Endothelial cell of umbilical vein (primary cell): ENCODE measurements around the gene SNAPC2. TPM values are rescaled to one million over a fixed set of nuclear protein-coding genes. Genes with fewer than 3 reads are reported as not detected.

Experiments used
- BruUV-seq: library from RNA; stranded (reverse); fragments of 400-500 nt; replicated peaks from 2 replicates; lab custom pipeline; 2021; lab: Mats Ljungman, UMichigan
- CTCF ChIA-PET: fragments of 300-600, 350-600 bp; sonication (Branson Sonifier 250); formaldehyde crosslinking; loops from one replicate; lab custom pipeline; 2021; ENCODE audit warnings: antibody characterized with exemption, inconsistent platforms; lab: Charles Lee
- POLR2A ChIA-PET: fragments of 300-600, 350-600 bp; sonication (Branson Sonifier 250); formaldehyde crosslinking; loops from one replicate; lab custom pipeline; 2021; ENCODE audit warnings: antibody characterized with exemption, inconsistent platforms; lab: Charles Lee
- DNase-seq: peaks from one replicate; pipeline ENCODE4 v3.0.0-alpha.2; 2011; ENCODE audit warnings: low read depth, low spot score
- FAIRE-seq: peaks from 2 replicates; lab custom pipeline; 2011; peaks lifted over from hg19 to GRCh38; lab: Jason Lieb, UNC
- H2AFZ ChIP-seq: 2 replicates; pipeline ENCODE4 v1.6.0; 2012; ENCODE audit warnings: low read depth, low read length, control low read depth, inconsistent platforms
- H3K27ac ChIP-seq: 2 replicates; pipeline ENCODE4 v1.5.1; 2011; ENCODE audit warnings: low read depth, mild to moderate bottlenecking, control low read depth, low read length, moderate library complexity; ENCODE audit not compliant: insufficient read depth
- H3K27me3 ChIP-seq, 2 experiments: 2 replicates each; pipeline versions ENCODE4 v1.6.0 to v1.6.1; 2011; ENCODE audit warnings: low read length in 2 of 2, mixed read lengths in 1 of 2; ENCODE audit not compliant: control insufficient read depth in 2 of 2, insufficient read depth in 2 of 2
- H3K36me3 ChIP-seq, 2 experiments: 2 replicates in 1 of 2; 3 replicates in 1 of 2; pipeline ENCODE4 v1.5.1; 2011; ENCODE audit warnings: low read length in 2 of 2, mild to moderate bottlenecking in 1 of 2, moderate library complexity in 1 of 2; ENCODE audit not compliant: control insufficient read depth in 2 of 2, insufficient read depth in 2 of 2; ENCODE audit errors: extremely low read depth in 1 of 2
- H3K4me1 ChIP-seq: 3 replicates; pipeline ENCODE4 v1.5.1; 2011; ENCODE audit warnings: mild to moderate bottlenecking, low read length; ENCODE audit not compliant: control insufficient read depth, insufficient read depth; ENCODE audit errors: extremely low read depth
- H3K4me2 ChIP-seq: 2 replicates; pipeline ENCODE4 v1.6.1; 2011; ENCODE audit warnings: low read length, control low read depth, mixed read lengths; ENCODE audit not compliant: insufficient read depth
- H3K4me3 ChIP-seq, 3 experiments: fragments of 200-600 bp in 1 of 3; sonication (generic), shearing (Covaris generic) in 1 of 3; replicated peaks in 1 of 3; 2 replicates each; pipeline ENCODE4 v1.5.1; 2011 to 2016; ENCODE audit warnings: control low read depth in 3 of 3, low read length in 3 of 3, mild to moderate bottlenecking in 2 of 3, inconsistent platforms in 1 of 3, low read depth in 1 of 3, moderate library complexity in 1 of 3; ENCODE audit not compliant: insufficient read depth in 1 of 3
- H3K79me2 ChIP-seq: 2 replicates; pipeline ENCODE4 v1.6.0; 2012; ENCODE audit warnings: low read length, inconsistent platforms; ENCODE audit not compliant: control insufficient read depth, insufficient read depth
- H3K9ac ChIP-seq: replicated peaks from 2 replicates; pipeline ENCODE3; 2011; ENCODE audit warnings: low read length, control low read depth; ENCODE audit not compliant: insufficient read depth; ENCODE audit errors: extremely low read depth
- H3K9me1 ChIP-seq: replicated peaks from 3 replicates; pipeline ENCODE4 v1.6.0; 2011; ENCODE audit warnings: mild to moderate bottlenecking, low read length; ENCODE audit not compliant: control insufficient read depth, insufficient read depth; ENCODE audit errors: extremely low read depth
- H3K9me3 ChIP-seq: replicated peaks from 2 replicates; pipeline ENCODE4 v1.5.1; 2012; ENCODE audit warnings: low read length, inconsistent platforms; ENCODE audit not compliant: control insufficient read depth, insufficient read depth
- H4K20me1 ChIP-seq: replicated peaks from 2 replicates; pipeline ENCODE3; 2011; ENCODE audit warnings: mild to moderate bottlenecking, low read length; ENCODE audit not compliant: control insufficient read depth, insufficient read depth; ENCODE audit errors: extremely low read depth
- CTCF ChIP-seq, 2 donors: IDR thresholded peaks; 1 replicate in 1 of 2; 2 replicates in 1 of 2; pipeline ENCODE4 v1.5.1; 2011; ENCODE audit warnings: low read length in 2 of 2, mild to moderate bottlenecking in 2 of 2, moderate library complexity in 2 of 2, control low read depth in 1 of 2, inconsistent platforms in 1 of 2, low read depth in 1 of 2; ENCODE audit not compliant: insufficient read depth in 1 of 2; ENCODE audit errors: extremely low read depth in 1 of 2
- EZH2 ChIP-seq: IDR thresholded peaks from 2 replicates; pipeline ENCODE4 v1.6.1; 2012; ENCODE audit warnings: borderline replicate concordance, low read depth, mild to moderate bottlenecking, moderate library complexity, low read length, inconsistent platforms; ENCODE audit not compliant: severe bottlenecking
- FOS ChIP-seq: IDR thresholded peaks from 2 replicates; pipeline ENCODE4 v1.6.1; 2011; ENCODE audit warnings: mild to moderate bottlenecking, low read length, moderate library complexity, borderline replicate concordance; ENCODE audit not compliant: insufficient read depth
- GATA2 ChIP-seq: IDR thresholded peaks from 2 replicates; pipeline ENCODE4 v1.7.0; 2011; ENCODE audit warnings: low read depth, mild to moderate bottlenecking, moderate library complexity, mixed read lengths, low read length; ENCODE audit not compliant: insufficient read length, insufficient read depth
- JUN ChIP-seq: IDR thresholded peaks from 2 replicates; pipeline ENCODE4 v1.6.1; 2011; ENCODE audit warnings: borderline replicate concordance, low read depth; ENCODE audit not compliant: insufficient read length, insufficient read depth
- MAX ChIP-seq: IDR thresholded peaks from 2 replicates; pipeline ENCODE4 v1.6.1; 2011; ENCODE audit not compliant: insufficient read depth, insufficient read length
- MYC ChIP-seq: IDR thresholded peaks from one replicate; pipeline ENCODE4 v1.6.1; 2011; ENCODE audit warnings: mild to moderate bottlenecking, low read depth, low read length
- POLR2A ChIP-seq: IDR thresholded peaks from 2 replicates; pipeline ENCODE4 v1.6.1; 2012; ENCODE audit warnings: low read depth, mild to moderate bottlenecking, control low read depth, low read length
- POLR2AphosphoS5 ChIP-seq: IDR thresholded peaks from 2 replicates; pipeline ENCODE4 v1.6.1; 2012; ENCODE audit warnings: low read depth, mild to moderate bottlenecking, control low read depth, low read length, moderate library complexity; ENCODE audit not compliant: insufficient read depth
- dilution Hi-C: fragments of 300-500 bp; cut with MboI; formaldehyde crosslinking; loops from one replicate; pipeline ENCODE4 v1.15.0; 2019; ENCODE audit warnings: low sequenced_read_pairs; ENCODE audit not compliant: extremely low pct_ligation_motif_present
- intact Hi-C: fragments of 100-400 bp; cut with micrococcal nuclease; formaldehyde crosslinking; loops from one replicate; pipeline ENCODE4 v1.10.0; 2022
- polyA plus RNA-seq, 4 experiments: library from polyadenylated mRNA; depleted of rRNA in 3 of 4; stranded (reverse) in 3 of 4; unstranded in 1 of 4; fragments of >200 nt; gene quantifications; 2 replicates each; pipeline versions ENCODE4 v1.2.1 to v1.2.3, GENCODE V29; 2011 to 2012; ENCODE audit warnings: missing spikeins in 1 of 4
- total RNA-seq: library from RNA; stranded (reverse); gene quantifications from 2 replicates; pipeline ENCODE4 v1.2.3, GENCODE V29; 2021

The SNAPC2 gene
- total and polyA plus RNA-seq, 2 donors (not counting 3 experiments of a cell fraction or from before 2014, with no cell fraction given): 23.7 to 25.8 TPM

GRCh38 chr19:7907544-7907943, 12.6 kb upstream of the SNAPC2 start:
- dilution Hi-C loops: no loop called here
- H3K27me3 ChIP-seq: no peaks in the 10 kb centered on the region
- TF ChIP-seq MAX: no peak
- TF ChIP-seq EZH2: no peak
- H3K9me1 ChIP-seq: no peaks in the 10 kb centered on the region
- H3K4me3 ChIP-seq: no peak overlapping the region
- intact Hi-C loops: no loop called here
- FAIRE-seq (no peak), DNase-seq (no peak)
- peaks cover 28% of the 10 kb centered on the region for H3K79me2 ChIP-seq
- no peaks in the 10 kb centered on the region for H4K20me1 ChIP-seq
- H3K9me3 ChIP-seq: no peaks in the 10 kb centered on the region
- no peak overlapping the region for H3K9ac ChIP-seq
- ChIA-PET POLR2A (no interaction called here), CTCF (interaction anchor here (1.0 kb wide), 1 partner anchor 10 kb away, joined by 4 read pairs; no protein-coding TSS in a partner anchor)
- H3K27ac ChIP-seq: no peak overlapping the region
- no peak overlapping the region for H3K4me2 ChIP-seq
- H3K4me1 ChIP-seq: peaks cover 15% of the 10 kb centered on the region
- peaks cover 0 to 23% of the 10 kb centered on the region in 2 experiments for H3K36me3 ChIP-seq
- BruUV-seq: no TSS peak
- no peak overlapping the region for H2AFZ ChIP-seq

GRCh38 chr19:7908078-7908699, 11.9 kb upstream of the SNAPC2 start:
- Histone ChIP-seq H3K4me2 (no peak overlapping the region), H3K9me3 (no peaks in the 10 kb centered on the region), H3K4me1 (peaks cover 8% of the 10 kb centered on the region), H3K9ac (no peak overlapping the region), H3K27ac (no peak overlapping the region), H3K36me3 (peaks cover 0 to 23% of the 10 kb centered on the region in 2 experiments), H3K79me2 (peaks cover 28% of the 10 kb centered on the region), H4K20me1 (no peaks in the 10 kb centered on the region), H3K27me3 (no peaks in the 10 kb centered on the region), H2AFZ (no peak overlapping the region), H3K9me1 (no peaks in the 10 kb centered on the region), H3K4me3 (no peak overlapping the region)
- BruUV-seq: no TSS peak
- ChIA-PET CTCF (no interaction called here), POLR2A (interaction anchor here (0.6 to 0.7 kb wide), 2 partner anchors 12 to 616 kb away, joined by 3 read pairs; no protein-coding TSS in a partner anchor)
- DNase-seq: no peak
- FAIRE-seq: no peak
- intact Hi-C loops: no loop called here
- dilution Hi-C loops: no loop called here
- TF ChIP-seq MAX (no peak), POLR2A (no peak), FOS (no peak), CTCF (IDR thresholded peaks at IDR 0.05; ENCODE audit: extremely low read depth in 1 of 2, insufficient read depth in 1 of 2, low read depth in 1 of 2, low read length in 2 of 2) (no peak), MYC (no peak), GATA2 (no peak), POLR2AphosphoS5 (no peak), JUN (no peak), EZH2 (no peak)
